H1 (cell line): Measurements from ENCODE around the gene MRTFB.

Experiments used
- CREB1 ChIP-seq: IDR thresholded peaks from 2 replicates; pipeline ENCODE4 v1.6.1; 2012; ENCODE audit warnings: inconsistent platforms
- CTCF ChIP-seq, 3 experiments: IDR thresholded peaks; 1 replicate in 2 of 3; 2 replicates in 1 of 3; pipeline versions ENCODE4 v1.5.1 to v1.6.1; 2011; ENCODE audit warnings: low read length in 3 of 3, mild to moderate bottlenecking in 3 of 3, inconsistent platforms in 2 of 3, low read depth in 1 of 3, moderate library complexity in 1 of 3; ENCODE audit not compliant: insufficient read depth in 1 of 3; ENCODE audit errors: control extremely low read depth in 1 of 3
- E2F6 ChIP-seq: IDR thresholded peaks from 2 replicates; pipeline ENCODE4 v1.6.1; 2012; ENCODE audit warnings: inconsistent platforms
- EP300 ChIP-seq, 2 experiments: IDR thresholded peaks; 1 replicate in 1 of 2; 2 replicates in 1 of 2; pipeline ENCODE4 v1.6.1; 2011 to 2012; ENCODE audit warnings: low read depth in 2 of 2, low read length in 2 of 2, mild to moderate bottlenecking in 2 of 2, borderline replicate concordance in 1 of 2, inconsistent platforms in 1 of 2, moderate library complexity in 1 of 2
- EZH2 ChIP-seq: fragments of 200-600 bp; sonication (generic); IDR thresholded peaks from 2 replicates; pipeline ENCODE4 v1.7.1; 2012; ENCODE audit warnings: low read depth, mild to moderate bottlenecking, moderate library complexity, low read length, inconsistent platforms; ENCODE audit not compliant: severe bottlenecking
- GABPA ChIP-seq: IDR thresholded peaks from 2 replicates; pipeline ENCODE4 v1.6.1; 2011; ENCODE audit warnings: mild to moderate bottlenecking, low read length, moderate library complexity, borderline replicate concordance; ENCODE audit not compliant: insufficient read depth
- JUN ChIP-seq: IDR thresholded peaks from 2 replicates; pipeline ENCODE4 v1.6.1; 2011; ENCODE audit warnings: low read depth, mild to moderate bottlenecking, improper control_type of control experiment, low read length
- RBBP5 ChIP-seq: IDR thresholded peaks from 2 replicates; pipeline ENCODE4 v1.7.1; 2012; ENCODE audit warnings: low read depth, mild to moderate bottlenecking, inconsistent platforms, low read length, moderate library complexity, borderline replicate concordance
- ZNF274 ChIP-seq: IDR thresholded peaks from 2 replicates; pipeline ENCODE4 v1.7.0; 2012; ENCODE audit warnings: low read length, borderline replicate concordance; ENCODE audit errors: extremely low read depth

GRCh38 chr16:14151256-14152030 is 80.3 kb downstream of the MRTFB start:
- no peak for TF ChIP-seq JUN
- TF ChIP-seq EP300 (IDR thresholded peaks at IDR 0.05; ENCODE audit: borderline replicate concordance in 1 of 2, low read depth in 2 of 2, low read length in 2 of 2): no peak
- TF ChIP-seq RBBP5: no peak
- TF ChIP-seq EZH2: no peak
- no peak for TF ChIP-seq ZNF274
- no peak for TF ChIP-seq CREB1
- TF ChIP-seq CTCF (IDR thresholded peaks at IDR 0.05; ENCODE audit: control extremely low read depth in 1 of 3, insufficient read depth in 1 of 3, low read depth in 1 of 3, low read length in 3 of 3): no peak
- TF ChIP-seq GABPA: no peak
- no peak for TF ChIP-seq E2F6
